NOMO-1 treated with dmso at 0.1 percent for 144 hours (cell line): Measurements from ENCODE around the gene CCDC106.

Experiments used
- DNase-seq: peaks from one replicate; lab custom pipeline; 2025; ENCODE audit not compliant: unreplicated experiment; lab: John Stamatoyannopoulos, UW

CCDC106 gene

DNA sequence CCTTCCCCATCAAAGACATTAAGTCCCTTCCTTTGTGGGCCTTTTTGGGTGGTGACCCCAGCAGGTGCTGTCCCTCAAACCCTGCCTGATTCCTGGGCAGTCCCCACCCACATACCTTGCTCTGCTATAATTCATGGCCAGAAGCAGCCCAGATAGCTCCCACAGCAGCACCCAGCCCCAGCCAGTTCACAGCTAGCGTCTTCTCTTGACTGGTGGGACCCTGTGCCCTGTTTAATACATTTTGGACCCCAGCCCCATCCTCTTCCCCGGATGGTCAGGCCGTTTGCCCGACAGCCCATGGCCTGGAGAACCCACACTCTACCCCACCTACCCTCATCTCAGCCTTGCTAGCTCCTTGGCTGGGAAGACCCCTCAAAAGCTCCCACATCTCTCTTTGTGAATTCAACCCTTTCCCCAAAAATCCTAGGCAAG is 2.1 kb downstream of the CCDC106 start:
- no peak for DNase-seq

DNA sequence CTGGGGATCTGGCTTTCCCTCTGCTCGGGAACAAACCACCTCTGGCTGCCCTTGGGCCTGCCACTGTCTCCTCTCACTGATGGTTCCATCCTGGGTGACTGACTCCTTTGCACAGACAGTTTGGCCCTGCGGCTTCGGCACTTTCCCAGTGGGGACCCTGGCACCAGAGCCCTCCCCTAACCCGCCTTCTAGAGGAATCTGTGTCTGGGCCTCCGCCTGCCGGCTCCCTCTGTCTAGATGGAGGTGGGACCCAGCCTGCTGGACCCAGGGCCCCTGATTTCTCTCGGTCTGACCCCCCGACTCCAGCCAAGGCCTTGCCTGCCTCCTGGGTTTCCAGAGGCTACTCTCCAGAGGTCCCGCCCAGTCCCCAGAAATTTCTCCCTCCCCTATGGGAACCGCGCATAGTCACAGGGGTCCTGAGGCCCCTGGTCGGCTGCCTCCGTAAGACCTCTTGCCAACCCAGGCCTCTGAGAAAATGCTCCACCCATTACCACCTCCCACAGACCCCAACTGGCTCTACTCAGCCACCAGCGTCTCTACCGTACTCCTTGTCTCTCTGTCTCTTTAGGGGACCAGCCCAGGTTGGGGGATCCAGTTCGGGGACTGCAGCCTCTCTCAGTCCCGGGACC is 2.7 kb downstream of the CCDC106 start:
- DNase-seq: no peak

DNA sequence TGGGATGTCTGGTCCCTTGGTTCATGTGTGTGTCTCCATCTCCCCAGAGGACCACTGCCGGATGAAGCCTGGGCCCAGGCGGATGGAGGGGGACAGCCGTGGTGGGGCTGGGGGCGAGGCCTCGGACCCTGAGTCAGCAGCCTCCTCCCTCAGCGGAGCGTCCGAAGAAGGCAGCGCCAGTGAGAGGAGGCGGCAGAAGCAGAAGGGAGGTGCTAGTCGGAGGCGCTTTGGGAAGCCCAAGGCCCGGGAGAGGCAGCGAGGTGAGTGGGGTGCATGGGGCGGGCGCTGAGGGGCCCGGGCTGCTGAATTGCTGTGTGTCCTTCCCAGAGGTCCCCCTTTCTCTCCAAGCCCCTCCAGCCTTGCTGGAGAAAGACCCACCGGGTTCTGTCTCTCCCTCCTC is 3.2 kb downstream of the CCDC106 start:
- DNase-seq: no peak

DNA sequence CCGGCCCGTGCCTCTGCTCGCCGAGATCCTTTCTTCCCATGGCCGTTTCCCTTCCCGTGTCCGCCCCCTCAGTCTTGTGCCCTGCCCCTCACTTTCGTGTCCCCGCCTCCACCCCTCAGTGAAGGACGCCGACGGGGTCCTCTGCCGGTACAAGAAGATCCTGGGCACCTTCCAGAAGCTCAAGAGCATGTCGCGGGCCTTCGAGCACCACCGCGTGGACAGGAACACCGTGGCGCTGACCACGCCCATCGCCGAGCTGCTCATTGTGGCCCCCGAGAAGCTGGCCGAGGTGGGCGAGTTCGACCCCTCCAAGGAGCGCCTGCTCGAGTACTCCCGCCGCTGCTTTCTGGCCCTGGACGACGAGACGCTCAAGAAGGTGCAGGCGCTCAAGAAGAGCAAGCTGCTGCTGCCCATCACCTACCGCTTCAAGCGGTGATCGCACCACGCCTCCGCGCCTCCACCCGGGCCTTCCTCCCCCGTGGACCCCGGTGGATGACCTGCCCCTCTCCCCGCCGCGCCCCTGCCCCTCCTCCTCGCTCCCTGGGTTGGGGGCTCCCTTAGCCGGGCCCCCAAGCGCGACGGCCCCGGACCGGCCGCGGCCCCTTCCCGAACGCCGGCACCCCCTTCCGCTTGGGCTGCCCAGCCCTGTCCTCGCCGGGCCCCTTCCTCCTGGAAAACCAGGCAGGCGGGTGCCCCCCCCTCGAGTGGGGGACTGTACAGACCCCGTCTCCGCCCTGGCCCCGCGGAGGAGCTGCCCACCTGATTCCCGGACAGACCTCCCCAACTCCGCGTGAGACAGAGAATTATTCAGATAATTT is 4.5 kb downstream of the CCDC106 start:
- DNase-seq: no peak

DNA sequence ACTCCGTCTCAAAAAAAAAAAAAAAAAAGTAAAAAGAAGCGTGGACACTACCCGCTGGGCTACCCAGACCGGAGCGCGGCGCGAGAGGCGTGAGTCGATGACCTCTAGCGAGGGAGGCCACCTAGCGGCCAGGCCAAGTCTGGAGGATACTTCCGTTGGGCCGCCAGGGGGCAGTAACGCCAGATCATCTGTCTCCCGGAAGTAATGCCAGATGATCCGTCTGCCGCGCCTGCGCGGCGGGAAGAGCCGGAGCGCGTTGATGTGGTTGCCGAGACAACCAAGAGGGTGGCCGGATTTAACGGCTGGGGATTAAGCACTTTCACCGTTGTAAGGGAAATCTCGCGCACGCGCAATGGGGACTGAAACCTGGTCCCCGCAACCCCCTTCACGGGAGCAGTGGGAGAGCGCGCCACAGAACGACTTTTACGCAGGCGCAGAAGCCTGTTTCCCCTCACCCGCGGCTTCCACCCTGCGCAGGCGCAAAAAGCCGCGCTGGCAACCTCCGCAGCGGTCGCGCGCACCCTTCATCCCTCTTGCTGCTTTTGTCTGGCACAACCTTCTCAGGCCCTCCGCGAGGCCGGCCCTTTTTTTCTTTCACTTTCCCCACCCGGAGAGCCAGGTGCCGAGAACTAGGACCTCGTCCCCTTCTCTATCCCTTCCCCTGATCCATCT is 5.8 kb downstream of the CCDC106 start:
- DNase-seq: peak; percentile 96

DNA sequence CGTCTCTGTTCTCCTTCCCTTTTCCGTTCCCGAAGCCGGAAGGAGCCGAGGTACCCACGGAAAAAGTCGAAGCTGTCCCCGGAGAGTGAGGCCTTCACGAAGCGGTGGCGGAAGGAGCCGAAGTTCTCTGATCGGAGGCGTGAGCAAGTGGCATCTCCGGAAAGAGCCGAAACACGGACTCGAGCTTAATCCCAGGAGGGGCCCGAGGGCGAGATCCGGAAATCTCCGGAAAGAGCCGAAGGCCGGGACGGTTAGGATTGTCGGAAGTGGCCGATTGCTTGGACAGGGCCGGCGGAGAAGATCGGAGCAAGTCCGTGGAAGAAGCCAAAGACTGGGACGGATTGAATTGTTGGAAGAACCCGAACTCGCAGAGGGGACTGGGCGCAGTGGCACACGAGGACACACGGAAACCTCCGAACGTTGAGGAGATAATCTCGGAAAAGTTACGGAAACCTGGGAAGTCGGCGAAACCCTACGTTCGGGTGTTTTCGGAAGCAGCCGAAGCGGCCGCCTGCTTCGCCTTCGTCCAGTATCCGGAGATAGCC is 6.4 kb downstream of the CCDC106 start:
- peak; percentile 100 for DNase-seq

DNA sequence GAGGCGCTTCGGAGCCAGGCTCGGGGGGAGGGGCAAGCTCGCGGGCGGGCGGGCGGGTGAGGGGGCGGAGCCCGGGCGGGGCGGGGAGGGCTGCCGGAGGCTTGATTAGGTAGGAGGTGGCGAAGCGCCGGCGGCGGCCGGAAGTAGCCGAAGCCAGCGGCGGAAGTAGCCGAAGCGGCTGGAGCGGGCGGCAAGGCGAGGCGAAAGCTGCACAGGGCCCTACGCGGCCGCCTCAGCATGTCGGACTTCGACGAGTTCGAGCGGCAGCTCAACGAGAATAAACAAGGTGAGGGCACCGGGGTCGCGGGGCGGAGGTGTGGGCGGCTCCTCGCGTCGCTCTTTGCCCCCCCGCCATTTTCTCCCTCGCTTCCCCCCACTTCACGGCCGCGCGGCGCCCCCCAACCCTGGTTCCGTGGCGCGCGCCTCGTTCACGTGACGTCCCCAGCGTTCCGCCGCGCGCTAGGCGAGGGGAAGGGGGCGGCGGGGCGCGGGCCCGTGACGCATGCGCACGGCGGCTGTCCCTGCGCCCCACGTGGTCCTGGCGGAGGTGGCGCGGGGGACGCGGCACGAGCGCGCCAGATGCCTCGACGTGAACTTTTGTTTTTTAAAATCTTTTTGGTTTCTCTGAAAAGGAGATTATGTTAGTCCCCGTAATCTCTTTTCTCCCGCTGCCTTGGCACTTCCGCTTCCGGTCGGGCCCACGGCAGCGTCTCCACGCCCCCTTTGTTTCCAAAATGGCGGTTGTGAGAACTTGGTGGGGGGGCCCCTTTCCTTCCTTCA is 7.0 kb downstream of the CCDC106 start, which contains the start of gene U2AF2:
U2AF2 (plus strand) TSS at position 168 of the 780 bp plus-strand sequence; CDS start at position 238, 70 bp downstream.
- DNase-seq: peak; percentile 91

DNA sequence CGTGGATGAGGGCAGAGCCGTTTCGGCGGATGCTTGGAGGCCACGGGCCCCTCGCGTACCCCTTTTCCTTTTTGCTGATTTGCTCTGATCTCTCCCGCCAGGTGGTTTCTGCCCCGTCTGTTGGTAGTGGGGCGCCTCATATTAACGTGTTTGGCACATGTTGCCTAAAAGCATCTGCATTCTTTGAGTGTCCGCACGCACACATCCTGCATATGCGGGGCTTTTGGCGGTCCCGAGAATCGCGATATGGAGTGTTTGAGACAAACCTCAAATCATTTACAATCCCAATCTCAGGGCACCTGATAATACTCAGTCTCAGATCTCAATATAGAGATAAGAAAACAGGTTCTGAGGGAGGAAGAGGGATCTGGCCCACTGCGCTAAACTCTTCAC is 7.6 kb downstream of the CCDC106 start:
- DNase-seq: no peak

DNA sequence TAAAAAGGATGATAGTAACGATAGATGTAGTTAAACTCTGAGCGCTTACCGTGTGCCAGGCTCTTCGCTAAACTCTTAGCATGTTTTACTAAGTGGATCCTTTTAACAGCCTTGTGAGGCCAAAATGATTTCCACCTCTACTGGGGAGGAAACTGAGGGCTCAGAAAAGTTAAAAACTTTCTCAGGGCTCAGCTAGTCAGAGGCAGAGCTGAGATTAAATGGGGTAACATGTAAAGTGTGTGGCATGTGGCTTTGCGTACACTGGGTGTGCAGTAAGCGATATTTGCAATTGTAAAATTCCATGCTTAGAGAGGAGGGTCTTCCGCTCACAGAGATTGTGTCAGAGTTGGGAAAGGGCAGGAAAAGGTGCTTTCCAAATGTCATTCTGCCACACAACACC is 8.5 kb downstream of the CCDC106 start:
- DNase-seq: no peak

DNA sequence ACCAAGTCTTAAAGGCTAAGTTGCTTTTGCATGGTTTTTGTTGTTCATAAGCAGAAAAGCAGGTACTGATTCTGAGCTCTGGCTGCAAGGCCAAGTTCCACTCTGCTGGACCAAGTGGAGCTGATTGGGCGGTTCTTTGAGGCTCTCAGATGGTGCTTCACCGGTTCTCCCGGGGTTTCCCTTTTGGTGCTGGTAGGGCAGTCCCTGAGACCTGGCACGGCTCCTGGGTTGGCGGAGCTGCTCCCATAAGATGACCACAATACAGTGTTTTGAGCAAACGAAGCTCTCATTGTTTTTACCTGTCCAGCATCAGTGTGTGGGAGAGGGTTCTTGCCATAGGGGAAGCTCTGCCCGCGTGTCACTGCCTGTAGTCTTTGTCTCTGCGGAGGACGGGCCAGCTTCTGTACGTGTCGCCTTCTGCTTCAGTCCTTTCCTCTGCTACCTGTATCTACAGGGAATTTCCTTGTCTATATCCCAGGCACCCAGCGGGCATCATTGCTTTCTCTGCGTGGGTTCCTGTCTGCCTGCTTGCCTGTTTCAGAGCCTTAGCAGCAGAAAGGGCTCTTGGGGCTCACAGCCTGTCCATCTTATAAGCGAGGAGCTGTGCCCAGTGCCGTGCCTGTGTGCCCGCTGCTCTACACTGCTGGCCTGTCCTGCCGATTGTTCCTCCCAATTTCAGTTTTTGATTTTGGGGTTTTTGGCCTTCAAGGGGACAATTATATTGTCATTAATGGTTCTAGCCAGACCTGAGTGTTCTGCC is 9.2 kb downstream of the CCDC106 start:
- no peak for DNase-seq

DNA sequence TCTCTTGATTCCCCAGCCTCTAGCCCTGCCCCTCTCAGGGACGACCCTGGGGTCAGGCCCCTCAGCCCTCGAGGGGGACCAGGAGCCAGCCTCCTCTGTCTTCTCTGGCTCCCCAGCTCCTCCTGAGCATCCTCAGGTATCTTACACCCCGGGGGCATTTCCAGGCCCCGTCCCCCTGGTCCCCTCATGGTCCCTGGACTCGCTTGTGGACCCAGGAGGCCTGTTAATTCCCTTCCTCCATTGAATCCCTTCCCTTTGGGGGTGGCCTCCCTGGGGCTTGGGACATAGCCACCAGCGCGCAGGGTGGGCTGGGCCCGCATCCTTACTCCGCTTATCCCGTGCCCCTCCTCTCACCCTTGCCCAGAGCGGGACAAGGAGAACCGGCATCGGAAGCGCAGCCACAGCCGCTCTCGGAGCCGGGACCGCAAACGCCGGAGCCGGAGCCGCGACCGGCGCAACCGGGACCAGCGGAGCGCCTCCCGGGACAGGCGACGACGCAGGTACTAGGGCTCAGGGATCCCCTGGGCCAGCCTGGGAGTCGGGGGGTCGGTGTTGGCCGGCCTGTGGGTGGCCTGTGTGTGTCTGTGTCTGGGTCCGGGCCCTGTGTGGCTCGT is 10.9 kb downstream of the CCDC106 start:
- DNase-seq: no peak

DNA sequence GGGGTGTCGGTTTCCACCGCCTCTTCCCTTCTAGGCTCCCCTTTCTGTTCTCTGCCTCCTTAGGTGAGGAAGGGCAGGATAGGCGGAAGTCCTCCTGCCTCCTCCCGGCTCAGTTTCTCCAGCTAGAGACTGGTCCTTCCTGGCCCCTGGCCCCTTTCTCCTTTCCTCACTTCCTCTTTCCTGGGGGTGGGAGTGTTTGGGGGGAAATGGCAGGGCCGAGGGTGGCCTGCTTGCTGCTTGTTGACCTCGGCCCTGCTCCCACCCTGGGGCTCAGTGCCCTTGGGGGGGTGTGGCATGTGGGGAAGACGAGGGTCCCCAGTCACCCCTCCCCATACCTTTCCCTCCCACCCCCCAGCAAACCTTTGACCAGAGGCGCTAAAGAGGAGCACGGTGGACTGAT is 11.8 kb downstream of the CCDC106 start:
- DNase-seq: no peak

DNA sequence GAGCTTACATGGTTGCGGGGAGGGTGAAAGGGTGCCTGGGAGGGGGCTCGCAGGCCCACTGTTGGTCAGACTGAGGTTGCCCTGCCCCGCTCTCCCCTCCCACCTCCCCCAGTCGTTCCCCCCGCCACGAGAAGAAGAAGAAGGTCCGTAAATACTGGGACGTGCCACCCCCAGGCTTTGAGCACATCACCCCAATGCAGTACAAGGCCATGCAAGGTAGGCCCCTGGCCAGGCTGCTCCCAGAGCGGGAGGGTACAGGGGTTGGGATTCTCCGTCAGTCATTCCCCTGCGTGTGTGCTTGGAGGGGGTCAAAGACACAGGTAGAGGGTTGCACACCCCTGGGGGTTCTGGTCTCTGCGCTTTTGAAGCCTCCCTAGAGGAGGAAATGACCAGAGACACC is 12.4 kb downstream of the CCDC106 start:
- no peak for DNase-seq

DNA sequence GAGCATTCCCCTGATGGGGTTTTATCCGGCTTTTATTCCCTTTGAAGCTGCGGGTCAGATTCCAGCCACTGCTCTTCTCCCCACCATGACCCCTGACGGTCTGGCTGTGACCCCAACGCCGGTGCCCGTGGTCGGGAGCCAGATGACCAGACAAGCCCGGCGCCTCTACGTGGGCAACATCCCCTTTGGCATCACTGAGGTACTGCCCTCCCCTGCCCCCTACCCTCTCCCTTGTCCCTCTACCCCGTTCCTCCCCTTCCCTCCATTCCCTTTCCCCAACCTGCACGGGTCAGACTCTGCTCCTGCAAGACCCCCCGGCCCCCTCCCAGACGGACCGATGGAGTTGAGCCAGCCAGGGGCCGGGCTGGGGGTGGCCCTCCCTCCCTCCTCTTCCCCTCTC is 13.0 kb downstream of the CCDC106 start:
- DNase-seq: no peak

DNA sequence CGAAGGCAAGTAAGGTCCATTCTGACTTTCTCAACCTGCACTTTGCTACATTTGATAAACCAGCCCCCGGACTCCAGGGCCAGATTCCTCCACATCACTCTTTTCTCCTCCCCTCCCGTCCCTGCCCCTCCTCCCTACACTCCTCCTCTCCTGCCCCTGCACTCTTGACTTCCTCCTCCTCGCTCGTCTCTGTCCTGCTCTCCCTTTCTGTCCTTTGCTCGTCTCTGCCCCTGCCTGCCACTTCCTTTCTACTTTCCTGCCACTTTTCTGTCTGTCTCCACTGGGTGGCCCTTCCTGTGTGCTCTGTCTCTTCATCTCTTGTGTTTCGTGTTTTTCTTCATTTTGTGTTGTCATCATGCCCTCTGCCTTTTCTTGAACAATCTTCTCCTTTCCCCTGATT is 13.8 kb downstream of the CCDC106 start:
- DNase-seq: no peak

DNA sequence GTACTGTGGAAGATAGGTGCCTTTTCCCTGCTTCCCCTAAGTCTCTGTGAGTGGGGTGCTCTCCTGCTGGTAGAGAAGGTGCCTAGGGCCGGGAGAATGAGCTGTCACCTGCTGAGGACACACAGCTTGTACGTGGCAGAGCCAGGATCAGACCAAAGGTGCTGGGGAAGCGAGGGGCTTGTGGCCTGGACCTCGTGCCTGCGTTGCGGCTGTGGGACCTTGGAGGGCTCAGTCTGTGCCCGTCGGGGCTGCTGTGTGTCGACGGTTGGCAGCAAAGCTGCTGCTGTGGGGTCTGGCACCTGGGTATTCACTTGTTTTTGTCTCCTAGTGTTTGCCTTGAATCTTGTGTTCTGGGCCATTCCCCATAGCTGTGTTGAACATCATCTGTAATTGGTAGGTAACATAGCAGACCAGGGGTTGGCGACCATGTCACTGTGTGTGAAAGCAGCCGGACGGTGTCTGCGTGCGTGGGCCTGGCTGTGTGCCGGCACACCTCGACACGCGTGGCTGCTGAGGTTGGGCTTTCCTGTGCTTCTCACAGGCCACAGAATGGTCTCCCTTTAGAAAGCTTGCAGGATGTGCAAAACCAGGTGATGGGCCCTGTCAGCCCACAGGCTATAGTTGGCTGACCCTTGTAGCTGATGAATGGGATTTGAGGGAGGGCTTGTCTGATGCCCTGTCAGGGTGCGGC is 16.0 kb downstream of the CCDC106 start:
- DNase-seq: no peak

DNA sequence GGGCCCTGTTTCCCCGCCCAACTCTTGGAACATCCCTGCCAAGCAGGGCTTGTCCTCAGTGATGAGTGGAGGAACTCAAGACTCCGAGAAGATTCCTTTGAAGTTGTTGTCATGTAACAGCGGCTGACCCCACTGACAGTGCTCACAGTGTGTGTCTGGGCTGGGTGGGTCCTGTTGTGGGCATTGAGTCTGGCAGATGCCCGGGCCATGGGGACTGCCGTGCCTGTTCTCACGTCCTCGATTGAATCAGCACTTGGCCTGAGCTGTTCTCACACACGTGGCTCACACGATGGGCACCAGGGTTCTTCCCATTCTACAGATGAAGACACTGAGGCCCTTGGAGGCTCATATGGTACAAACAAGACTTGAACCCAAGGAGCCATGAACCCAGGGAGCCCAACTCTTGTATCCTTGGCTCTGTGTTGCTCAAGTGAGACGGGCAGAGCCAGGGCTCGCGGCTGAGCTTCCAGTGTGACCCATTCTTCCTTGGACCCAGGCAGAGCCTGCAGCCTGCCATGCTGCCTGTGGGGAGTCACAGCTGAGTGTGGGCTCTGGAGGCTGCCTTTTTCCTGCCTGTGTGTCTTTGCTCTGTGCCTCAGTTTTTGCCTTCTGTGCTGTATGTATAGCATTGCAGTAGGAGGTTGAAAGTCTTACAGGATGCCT is 18.5 kb downstream of the CCDC106 start:
- DNase-seq: no peak

DNA sequence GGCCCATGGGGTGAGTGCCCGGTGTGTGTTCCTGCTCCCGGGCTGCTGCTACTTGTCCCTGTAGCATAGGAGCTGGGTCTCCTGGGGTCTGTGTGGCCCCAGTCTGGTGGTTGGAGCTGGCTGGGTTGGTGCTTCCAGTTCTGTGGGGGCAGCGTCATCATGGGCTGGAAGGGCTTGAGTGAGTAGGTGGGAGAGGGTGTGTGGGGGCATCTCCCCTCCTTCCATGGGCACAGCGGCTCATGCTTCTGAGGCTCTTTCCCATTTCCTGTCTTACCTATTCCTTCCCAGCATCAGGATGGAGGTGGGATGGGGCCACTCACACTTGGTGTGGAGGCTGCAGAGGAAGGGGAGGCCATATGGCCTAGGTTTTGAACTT is 19.0 kb downstream of the CCDC106 start:
- DNase-seq: no peak

DNA sequence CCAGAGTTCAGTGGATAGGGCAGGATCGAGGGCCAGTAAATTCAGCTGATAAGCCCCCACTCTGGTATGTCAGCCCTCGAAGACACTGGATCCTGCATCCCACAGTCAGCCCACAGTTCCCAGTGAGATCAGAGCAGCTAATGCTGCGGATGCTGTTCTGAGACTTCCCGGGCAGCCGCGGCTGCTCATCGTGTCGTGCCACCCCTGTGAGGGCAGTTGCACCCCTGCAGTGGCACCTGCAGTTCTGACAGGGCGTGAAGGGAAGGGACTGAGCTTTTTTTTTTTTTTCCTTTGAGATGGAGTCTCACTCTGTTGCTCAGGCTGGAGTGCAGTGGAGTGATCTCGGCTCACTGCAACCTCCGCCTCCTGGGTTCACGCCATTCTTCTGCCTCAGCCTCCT is 19.5 kb downstream of the CCDC106 start:
- DNase-seq: no peak
